OCI-LY7 (cell line): ENCODE measurements around the gene RASA2.

ENCODE experiments used
- EZH2phosphoT487 ChIP-seq: fragments of 200-600 bp; sonication (generic); IDR thresholded peaks from 2 replicates; pipeline ENCODE4 v1.6.1; 2018; ENCODE audit warnings: low read depth, borderline replicate concordance, mild to moderate bottlenecking, mixed run types, antibody characterized with exemption, low read length, moderate library complexity, mixed read lengths
- TF ChIP-seq, protein P1 (sequence below): fragments of 200-600 bp; sonication (generic); conservative IDR thresholded peaks from 2 replicates; pipeline ENCODE4 v1.5.1; 2014; ENCODE audit warnings: mild to moderate bottlenecking, antibody characterized with exemption, low read length, moderate library complexity, mixed read lengths

DNA sequence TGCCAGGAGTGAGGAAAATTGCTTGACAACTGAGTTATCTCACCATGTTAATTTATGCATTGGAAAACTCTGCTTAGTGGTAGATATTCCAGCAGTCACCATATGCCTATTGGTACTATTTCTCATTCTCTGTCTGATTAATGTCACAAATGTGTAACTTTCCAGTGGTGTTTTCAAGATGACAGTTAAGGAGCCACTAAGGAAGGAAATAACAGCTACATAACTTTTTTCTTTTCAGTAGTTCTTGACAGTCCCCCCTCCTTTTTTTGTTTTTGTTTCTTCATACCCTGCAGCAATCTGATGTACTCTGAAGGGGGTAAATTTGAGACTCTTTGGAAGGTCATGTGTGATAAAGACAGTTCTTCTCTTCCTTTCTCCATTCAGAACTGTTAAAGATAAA is 13.1 kb downstream of the RASA2 start:
- TF ChIP-seq, protein P1, sequence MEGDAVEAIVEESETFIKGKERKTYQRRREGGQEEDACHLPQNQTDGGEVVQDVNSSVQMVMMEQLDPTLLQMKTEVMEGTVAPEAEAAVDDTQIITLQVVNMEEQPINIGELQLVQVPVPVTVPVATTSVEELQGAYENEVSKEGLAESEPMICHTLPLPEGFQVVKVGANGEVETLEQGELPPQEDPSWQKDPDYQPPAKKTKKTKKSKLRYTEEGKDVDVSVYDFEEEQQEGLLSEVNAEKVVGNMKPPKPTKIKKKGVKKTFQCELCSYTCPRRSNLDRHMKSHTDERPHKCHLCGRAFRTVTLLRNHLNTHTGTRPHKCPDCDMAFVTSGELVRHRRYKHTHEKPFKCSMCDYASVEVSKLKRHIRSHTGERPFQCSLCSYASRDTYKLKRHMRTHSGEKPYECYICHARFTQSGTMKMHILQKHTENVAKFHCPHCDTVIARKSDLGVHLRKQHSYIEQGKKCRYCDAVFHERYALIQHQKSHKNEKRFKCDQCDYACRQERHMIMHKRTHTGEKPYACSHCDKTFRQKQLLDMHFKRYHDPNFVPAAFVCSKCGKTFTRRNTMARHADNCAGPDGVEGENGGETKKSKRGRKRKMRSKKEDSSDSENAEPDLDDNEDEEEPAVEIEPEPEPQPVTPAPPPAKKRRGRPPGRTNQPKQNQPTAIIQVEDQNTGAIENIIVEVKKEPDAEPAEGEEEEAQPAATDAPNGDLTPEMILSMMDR: no peak
- no peak for TF ChIP-seq EZH2phosphoT487
